Stimulated activated naive CD8-positive, alpha-beta T cell treated with anti-CD3 and anti-CD28 coated beads, Interleukin-15, amount 100 ng/mL, for 72 hours (primary cell): ENCODE data around the gene NQO2.
"Not testable (repeated sequence)": the region's sequence is repeated elsewhere in the genome, so short reads cannot be mapped to it uniquely, and the experiment has no call there.

ENCODE experiments used
- ATAC-seq: fragments of 150-1000 bp; cut with Tn5 transposase; 2 replicates; pipeline ENCODE4 v1.10.0; 2021; ENCODE audit warnings: mild to moderate bottlenecking, moderate library complexity
- DNase-seq, 2 donors: peaks; one replicate each; pipeline ENCODE4 v3.0.0; 2021 to 2022
- H3K27ac Mint-ChIP-seq, 2 donors: one replicate each; pipeline ENCODE4 v1.8.0; 2022; ENCODE audit warnings: mild to moderate bottlenecking in 2 of 2, mixed read lengths in 2 of 2, moderate library complexity in 2 of 2
- H3K27me3 Mint-ChIP-seq: one replicate; pipeline ENCODE4 v1.8.0; 2022; ENCODE audit warnings: mixed read lengths
- H3K4me1 Mint-ChIP-seq: one replicate; pipeline ENCODE4 v1.8.0; 2022; ENCODE audit warnings: mild to moderate bottlenecking, mixed read lengths
- H3K4me3 Mint-ChIP-seq, 2 donors: one replicate each; pipeline ENCODE4 v1.8.0; 2022; ENCODE audit warnings: mild to moderate bottlenecking in 2 of 2, mixed read lengths in 2 of 2, moderate library complexity in 1 of 2
- H3K9me3 Mint-ChIP-seq, 2 donors: one replicate each; pipeline ENCODE4 v1.8.0; 2022; ENCODE audit warnings: mixed read lengths in 2 of 2

Gene NQO2

DNA sequence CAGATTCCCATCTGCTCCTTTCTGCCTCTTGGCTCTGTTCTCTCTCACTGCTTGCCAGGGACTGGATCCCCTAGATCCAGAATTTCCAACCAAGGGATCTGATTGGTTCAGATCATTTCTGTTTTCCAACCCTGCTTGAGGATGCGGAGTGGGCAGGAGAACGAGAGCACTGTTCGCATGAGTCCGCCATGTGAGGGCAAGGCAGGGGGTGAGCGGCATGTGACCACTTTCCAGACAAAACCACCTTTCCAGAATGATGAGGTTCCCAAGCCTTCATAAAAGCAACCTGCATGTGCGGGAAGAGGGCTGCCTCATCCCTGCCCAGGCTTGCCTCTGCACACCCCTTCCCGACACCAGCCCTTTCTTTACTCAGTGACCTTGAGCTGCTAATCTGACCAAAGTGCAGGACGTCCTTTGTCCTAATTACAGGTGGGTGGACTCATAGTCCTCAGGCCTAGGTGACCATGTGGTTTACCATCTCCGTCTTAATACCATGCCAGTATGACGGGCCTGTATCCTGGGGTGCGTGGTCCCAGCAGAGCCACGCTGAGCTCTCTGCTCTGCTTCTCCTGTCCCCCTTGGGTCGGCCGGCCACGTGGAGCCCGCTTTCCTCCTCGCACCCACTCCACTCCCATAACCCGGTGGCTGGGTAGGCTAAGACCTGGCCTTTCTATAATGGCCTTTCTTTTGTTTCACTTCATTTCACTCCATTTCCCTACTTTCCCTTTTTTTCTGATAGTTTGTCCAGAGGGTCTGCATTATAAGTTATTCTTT, 14.4 kb downstream of the NQO2 start:
- H3K4me3 Mint-ChIP-seq, result no peak overlapping the region
- no peak for ATAC-seq
- no peaks in the 10 kb centered on the region for H3K27me3 Mint-ChIP-seq
- H3K9me3 Mint-ChIP-seq, result peaks cover 24 to 25% of the 10 kb centered on the region in 2 donors
- no peaks in the 10 kb centered on the region for H3K4me1 Mint-ChIP-seq
- DNase-seq, result no peak
- H3K27ac Mint-ChIP-seq, result no peak overlapping the region

DNA sequence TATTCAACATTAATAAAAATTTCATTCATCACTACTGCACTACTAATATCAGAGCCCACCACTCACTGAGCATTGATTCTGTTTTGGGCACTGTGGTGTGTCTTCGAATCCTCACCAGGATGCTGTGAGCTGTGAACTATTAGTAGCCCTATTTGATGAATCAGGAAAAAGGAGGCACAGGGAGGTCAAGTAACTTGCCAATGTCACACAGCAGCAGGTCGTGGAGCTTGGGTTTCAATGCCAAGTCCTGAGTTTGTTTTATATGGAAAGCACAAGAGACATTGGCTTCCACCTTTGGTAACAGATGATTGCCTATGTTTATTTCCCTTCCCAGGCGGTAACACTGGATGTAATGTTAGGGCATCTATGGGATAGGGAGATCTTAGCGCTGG, 15.0 kb downstream of the NQO2 start:
- Mint-ChIP-seq H3K9me3 (peaks cover 24 to 25% of the 10 kb centered on the region in 2 donors), H3K27ac (no peak overlapping the region), H3K27me3 (no peaks in the 10 kb centered on the region), H3K4me1 (peaks cover 5% of the 10 kb centered on the region), H3K4me3 (no peak overlapping the region)
- DNase-seq (no peak), ATAC-seq (no peak)

DNA sequence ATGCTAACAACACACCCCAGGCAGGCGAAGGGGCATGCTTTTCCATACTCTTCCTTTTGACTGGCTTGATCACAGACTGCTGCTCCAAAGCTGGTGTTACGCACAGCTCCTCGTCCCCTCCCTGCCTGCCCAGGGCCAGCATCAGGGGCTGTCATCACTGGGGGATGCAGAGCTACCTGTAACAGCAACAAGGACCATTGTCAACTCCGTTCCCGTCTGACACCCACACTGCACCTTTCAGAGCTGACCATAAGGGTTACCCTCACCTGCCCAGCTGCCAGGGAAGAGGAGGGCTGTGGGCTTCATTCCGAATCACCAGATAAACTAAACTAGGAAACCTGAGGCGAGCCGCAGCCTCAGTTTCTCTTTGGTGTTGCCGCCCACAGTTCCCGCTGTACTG, 15.4 kb downstream of the NQO2 start:
- Mint-ChIP-seq H3K4me3 (no peak overlapping the region), H3K4me1 (peaks cover 10% of the 10 kb centered on the region), H3K27ac (peak overlapping the region in 1 of 2 donors; percentile 62), H3K9me3 (peaks cover 24% of the 10 kb centered on the region in 2 donors), H3K27me3 (no peaks in the 10 kb centered on the region)
- ATAC-seq (no peak), DNase-seq (no peak)

DNA sequence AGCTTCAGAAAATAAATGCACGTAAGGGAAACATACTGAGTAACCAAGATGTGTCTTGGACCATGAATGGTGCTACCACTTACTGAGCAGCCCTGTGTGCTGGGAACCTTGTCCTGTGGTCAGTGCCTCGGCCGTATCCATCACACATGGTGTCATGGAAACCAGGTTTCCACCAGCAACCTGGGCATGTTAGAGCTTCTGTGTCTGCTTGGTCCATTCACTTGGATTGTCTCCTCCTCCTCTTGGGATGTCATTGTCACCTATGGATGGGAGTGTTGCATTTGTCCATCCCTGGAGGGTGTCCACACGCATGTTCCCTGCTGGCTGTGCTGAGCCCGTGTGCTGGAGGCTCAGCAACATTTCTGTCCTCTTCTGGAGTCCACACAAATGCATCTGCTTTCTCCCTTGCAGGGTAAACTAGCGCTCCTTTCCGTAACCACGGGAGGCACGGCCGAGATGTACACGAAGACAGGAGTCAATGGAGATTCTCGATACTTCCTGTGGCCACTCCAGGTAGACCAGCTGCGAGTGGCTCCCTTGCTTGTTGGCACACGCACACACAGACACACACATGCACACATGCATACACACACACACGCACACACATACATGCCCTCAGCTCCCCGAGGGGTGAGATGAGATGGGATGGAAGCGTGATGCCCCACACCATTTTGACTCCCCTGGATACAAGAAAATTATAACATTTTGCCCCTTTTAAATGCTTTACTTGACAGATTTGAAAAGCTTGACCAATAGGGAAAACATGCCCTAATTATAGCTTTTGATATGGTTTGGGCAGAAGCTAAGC, 17.0 kb downstream of the NQO2 start:
- no peak overlapping the region for H3K4me3 Mint-ChIP-seq
- H3K4me1 Mint-ChIP-seq, result peaks cover 15% of the 10 kb centered on the region
- H3K27me3 Mint-ChIP-seq, result no peaks in the 10 kb centered on the region
- DNase-seq, result no peak
- ATAC-seq, result no peak
- H3K9me3 Mint-ChIP-seq, result peaks cover 8 to 9% of the 10 kb centered on the region in 2 donors
- H3K27ac Mint-ChIP-seq, result no peak overlapping the region

DNA sequence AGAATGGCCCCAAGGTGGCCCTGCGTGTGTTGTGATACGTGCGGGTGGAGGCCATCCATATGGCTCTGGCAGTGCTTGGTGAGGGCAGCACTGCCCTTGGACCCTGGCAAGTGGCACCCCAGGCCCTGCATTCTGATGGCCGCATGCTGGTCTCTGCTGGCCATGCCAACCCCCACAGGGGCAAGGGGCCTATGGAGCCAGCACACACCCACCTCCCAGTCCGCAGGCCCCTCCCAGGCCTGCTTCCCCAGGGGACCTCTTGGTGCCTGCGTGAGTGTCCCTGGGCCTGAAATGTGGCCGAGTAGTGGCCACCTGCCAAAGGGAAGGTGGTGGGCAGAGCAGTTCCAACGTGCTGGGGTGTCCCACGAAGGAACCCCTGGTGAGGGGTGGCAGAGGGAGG, 17.6 kb downstream of the NQO2 start:
- peaks cover 18% of the 10 kb centered on the region for H3K4me1 Mint-ChIP-seq
- H3K27ac Mint-ChIP-seq, result no peak overlapping the region
- H3K9me3 Mint-ChIP-seq, result peaks cover 2% of the 10 kb centered on the region in 2 donors
- no peak for ATAC-seq
- no peaks in the 10 kb centered on the region for H3K27me3 Mint-ChIP-seq
- DNase-seq, result no peak
- H3K4me3 Mint-ChIP-seq, result no peak overlapping the region

DNA sequence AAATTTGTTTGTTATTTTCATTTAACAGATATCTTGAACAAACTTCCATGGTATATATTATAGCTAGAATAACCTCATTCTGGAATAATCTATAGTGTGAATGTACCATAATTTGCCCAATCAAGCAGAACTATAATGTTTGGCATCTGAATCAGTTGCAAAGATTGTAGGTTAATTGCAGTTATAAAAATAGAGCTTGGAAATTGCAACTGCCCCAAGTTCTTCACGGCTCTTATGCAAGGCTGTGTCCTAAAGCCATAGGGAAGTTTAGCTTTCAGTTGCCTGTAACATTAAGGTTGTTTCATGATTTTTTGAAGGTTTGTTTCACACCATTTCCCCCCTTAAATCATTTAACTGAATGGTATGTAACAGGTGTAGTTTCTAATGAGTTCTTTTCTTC, 19.4 kb downstream of the NQO2 start:
- H3K27ac Mint-ChIP-seq, result no peak overlapping the region
- no peak overlapping the region for H3K4me3 Mint-ChIP-seq
- H3K9me3 Mint-ChIP-seq, result no peaks in the 10 kb centered on the region
- peaks cover 35% of the 10 kb centered on the region for H3K4me1 Mint-ChIP-seq
- no peaks in the 10 kb centered on the region for H3K27me3 Mint-ChIP-seq
- ATAC-seq (no peak), DNase-seq (no peak)

DNA sequence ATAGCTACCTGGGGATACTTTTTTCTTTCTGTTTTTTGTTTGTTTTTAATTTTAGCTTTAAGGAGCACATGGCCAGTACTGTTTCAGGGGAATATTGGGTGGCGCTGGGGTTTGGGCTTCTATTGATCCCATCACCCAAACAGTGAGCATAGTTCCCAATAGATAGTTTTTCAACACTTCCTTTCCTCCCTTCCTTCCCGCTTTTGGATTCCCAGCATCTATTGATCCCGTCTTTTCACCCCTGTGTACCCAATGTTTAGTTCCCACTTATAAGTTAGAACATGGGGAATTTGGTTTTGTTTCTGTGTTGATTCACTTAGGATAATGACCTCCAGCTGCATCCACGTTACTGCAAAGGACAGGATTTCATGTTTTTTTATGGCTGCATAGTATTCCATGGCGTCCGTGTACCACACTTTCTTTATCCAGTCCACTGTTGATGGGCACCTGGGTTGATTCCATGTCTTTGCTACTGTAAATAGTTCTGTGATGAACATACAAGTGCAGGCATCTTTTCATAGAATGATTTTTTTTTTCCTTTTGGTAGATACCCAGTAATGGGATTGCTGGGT, 20.1 kb downstream of the NQO2 start:
- Mint-ChIP-seq H3K4me1 (peaks cover 43% of the 10 kb centered on the region), H3K27ac (no peak overlapping the region), H3K27me3 (no peaks in the 10 kb centered on the region), H3K9me3 (no peaks in the 10 kb centered on the region), H3K4me3 (no peak overlapping the region)
- ATAC-seq (no peak), DNase-seq (no peak)

DNA sequence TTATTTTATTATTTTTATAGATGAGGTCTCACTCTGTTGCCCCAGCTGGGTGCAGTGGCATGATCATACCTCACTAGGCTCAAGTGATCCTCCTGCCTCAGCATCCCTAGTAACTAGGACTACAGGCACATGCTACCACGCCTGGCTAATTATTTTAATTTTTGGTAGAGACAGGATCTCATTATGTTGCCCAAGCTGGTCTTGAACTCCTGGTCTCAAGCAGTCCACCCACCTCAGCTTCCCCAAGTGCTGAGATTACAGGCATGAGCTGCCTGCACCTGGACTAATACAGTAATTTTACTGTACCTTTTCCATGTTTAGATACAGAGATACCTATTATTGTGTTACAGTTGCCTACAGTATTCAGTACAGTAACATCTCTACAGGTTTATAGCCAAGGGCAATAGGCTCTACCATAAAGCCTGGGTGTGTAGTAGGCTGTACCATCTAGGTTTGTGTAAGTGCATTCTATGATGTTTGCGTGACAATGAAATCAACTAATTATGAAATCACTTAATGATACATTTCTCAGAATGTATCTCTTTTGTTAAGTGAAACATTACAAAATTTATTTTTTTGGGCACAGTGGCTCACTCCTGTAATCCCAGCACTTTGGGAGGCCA, 21.4 kb downstream of the NQO2 start:
- DNase-seq, H3K27me3 Mint-ChIP-seq, H3K4me3 Mint-ChIP-seq, H3K9me3 Mint-ChIP-seq, ATAC-seq, H3K27ac Mint-ChIP-seq: not testable (repeated sequence)
- peaks cover 55% of the 10 kb centered on the region for H3K4me1 Mint-ChIP-seq

DNA sequence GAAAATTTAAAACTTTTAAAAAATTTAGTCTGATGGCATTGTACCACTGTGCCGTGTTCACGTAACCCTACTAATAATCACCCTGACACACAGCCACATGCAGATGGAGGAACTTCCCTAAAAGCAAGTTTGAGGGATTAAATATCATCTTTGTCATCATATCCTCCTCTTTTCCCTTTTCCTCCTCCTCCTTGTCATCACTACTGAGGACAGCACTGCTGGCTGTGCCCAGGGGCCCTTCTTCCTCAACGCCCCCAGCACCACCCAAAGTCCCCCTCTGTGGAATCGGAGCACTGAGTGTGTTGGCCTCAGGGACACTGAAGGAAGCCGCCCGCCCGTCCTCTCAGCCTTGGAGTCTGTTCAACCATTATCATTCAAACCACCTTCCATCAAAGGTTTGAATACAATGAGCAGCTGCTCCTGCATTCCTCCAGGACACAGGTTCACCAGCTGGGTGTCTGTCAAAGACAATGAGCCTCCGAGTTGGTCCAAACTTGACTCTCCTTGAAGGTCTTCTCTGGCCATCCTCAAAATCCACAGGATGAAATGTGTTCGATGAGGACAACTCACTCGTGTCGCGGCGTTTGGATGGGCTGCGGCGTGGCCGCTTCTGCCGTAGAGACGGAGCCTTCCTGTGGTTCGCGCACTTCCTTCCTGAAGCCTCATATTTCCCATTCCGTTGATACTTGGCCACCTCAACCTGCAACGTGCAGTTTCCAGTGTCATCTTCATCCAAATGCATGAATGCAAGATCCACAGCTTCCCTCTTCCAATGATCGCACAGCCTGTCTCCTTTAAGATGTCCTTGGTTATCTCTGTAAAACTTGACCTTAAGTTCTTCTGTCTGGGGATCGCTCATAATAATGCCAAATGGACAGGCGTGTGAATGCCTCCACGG, 23.3 kb downstream of the NQO2 start:
- no peaks in the 10 kb centered on the region for H3K27me3 Mint-ChIP-seq
- peak overlapping the region; percentile 87 to 96 for H3K4me3 Mint-ChIP-seq
- peaks cover 71% of the 10 kb centered on the region for H3K4me1 Mint-ChIP-seq
- no peaks in the 10 kb centered on the region for H3K9me3 Mint-ChIP-seq
- peak overlapping the region; percentile 95 to 96 for H3K27ac Mint-ChIP-seq
- peak; percentile 4 for ATAC-seq
- DNase-seq, result no peak

DNA sequence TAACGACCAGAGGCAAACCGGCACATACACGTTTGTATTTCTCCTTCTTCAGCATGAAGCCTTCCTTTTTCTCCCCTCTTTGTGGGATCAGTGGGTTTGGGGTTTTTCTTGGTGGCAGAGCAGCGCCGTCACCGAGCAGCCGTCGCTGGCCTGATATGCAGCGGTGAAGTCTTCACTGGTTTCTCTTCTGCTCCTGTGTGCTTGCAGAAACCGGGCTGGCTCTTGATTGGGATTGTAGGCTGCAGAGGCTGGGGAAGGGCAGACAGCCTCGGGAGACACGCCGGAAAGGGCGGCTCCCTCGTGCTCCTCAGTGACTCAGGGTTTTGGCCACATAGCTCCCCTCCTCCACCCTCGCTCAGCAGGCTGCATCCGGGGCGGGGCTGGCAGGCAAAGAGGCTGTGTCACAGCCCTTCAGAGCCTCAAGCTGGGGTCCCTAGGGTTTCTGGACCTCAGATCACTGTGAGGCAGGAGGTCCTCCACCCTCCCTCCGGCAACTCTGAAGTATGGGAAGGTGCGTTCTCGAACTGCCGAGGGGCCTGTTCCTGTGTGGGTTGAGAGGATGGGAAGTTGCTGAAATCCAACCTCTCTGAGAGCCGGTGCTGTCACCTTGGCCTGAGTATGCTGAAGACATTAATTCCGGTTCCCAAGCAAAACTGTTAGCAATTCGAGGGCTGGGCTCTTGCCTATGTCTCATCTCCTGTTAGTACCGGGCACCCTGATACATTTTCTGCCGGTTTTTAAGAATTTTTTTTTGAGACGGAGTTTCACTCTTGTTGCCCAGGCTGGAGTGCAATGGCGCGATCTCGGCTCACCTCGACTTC, 24.2 kb downstream of the NQO2 start:
- DNase-seq (peak; percentile 72 to 85), ATAC-seq (peak; percentile 96)
- Mint-ChIP-seq H3K27me3 (no peaks in the 10 kb centered on the region), H3K9me3 (no peaks in the 10 kb centered on the region), H3K4me3 (peak overlapping the region; percentile 87 to 96), H3K27ac (peak overlapping the region; percentile 95 to 96), H3K4me1 (peaks cover 78% of the 10 kb centered on the region)

DNA sequence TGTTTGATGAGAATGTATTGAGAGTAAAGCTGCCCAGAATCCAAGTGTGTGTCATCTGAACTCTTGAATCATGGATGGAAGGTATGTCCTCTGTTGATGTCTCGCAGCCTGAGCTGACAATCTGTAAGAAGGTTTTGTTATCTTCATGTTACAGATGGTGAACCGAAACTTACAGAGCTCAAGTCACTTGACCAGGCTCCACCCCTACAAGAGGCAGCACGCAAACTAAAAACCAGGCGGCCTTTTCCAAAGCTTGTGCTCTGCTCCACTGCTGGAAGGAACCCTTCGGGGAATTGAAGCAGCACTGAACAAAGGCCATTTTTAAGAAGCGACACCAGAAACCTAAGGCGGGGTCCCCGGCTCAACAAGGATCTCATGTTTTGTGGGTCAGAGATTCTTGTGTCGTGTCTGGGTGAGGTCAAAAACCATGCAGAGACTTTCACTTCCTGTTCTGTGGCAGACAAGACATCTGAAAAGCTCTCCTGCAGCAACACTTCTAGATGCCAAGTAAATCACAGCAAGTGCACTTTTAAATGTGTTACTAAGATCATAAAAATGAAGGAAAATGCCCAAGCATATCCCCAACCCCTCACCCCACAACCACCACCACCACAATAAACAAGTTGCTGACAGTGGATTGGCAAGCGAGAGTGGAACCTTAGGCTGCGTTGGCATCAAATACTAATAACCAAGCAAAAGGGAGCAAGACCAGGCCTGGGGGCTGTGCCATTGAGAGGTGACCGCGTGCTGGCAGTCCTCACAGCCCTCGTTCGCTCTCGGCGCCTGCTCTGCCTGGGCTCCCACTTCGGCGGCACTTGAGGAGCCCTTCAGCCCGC, 27.3 kb downstream of the NQO2 start:
- H3K27ac Mint-ChIP-seq, result peak overlapping the region; percentile 15 to 72
- no peaks in the 10 kb centered on the region for H3K9me3 Mint-ChIP-seq
- no peaks in the 10 kb centered on the region for H3K27me3 Mint-ChIP-seq
- H3K4me1 Mint-ChIP-seq, result peaks cover 63% of the 10 kb centered on the region
- ATAC-seq (peak; percentile 57), DNase-seq (peak; percentile 30 to 37)
- peak overlapping the region; percentile 67 to 75 for H3K4me3 Mint-ChIP-seq

DNA sequence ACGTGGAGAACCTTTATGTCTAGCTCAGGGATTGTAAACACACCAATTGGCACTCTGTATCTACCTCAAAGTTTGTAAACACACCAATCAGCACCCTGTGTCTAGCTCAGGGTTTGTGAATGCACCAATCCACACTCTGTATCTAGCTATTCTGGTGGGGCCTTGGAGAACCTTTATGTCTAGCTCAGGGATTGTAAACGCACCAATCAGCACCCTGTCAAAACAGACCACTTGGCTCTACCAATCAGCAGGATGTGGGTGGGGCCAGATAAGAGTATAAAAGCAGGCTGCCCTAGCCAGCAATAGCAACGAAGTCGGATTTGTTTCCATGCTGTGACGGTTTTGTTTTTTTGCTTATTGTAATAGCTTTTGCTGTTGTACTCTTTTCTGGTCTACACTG, 28.5 kb downstream of the NQO2 start:
- not testable (repeated sequence) for DNase-seq

DNA sequence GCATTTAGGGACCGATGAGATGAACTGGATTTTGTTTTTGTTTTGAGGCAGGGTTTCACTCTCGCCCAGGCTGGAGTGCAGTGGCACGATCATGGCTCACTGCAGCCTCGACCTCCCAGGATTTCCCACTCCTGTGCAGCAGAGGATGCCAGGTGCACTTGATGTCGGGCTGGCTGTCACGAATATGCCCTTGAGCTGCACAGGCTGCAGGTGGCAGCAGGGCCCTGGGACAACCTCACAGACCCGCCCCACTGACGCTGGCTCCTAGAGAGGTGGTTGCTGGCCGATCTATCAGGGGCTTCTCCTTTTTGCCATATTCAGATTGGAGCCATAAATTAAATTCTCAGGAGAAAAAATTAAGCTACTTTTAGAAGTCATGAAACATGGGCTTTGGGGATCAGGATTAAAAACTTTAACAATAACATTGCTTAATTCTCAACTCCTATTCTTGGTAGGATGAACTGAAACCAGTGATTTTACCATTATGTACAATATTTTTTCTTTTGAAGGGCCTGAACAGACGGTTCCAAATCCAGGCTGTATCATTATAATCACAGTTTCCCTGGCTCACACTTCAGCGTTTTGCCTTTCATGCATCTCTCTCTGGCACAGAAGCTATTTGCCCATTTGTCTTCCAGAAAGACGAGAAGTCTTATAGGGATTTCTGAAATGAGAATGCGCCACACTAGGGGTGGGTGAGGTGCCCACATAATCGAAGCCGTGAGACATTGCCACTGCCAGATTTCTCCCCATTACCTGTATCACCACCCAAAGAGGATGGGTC, 32.4 kb downstream of the NQO2 start:
- no peak overlapping the region for H3K4me3 Mint-ChIP-seq
- ATAC-seq (peak; percentile 64), DNase-seq (no peak)
- no peak overlapping the region for H3K27ac Mint-ChIP-seq
- H3K9me3 Mint-ChIP-seq, result peaks cover 0 to 7% of the 10 kb centered on the region in 2 donors
- peaks cover 9% of the 10 kb centered on the region for H3K27me3 Mint-ChIP-seq
- peaks cover 13% of the 10 kb centered on the region for H3K4me1 Mint-ChIP-seq

More for the DNA sequence above, 28.5 kb downstream of the NQO2 start:
- Mint-ChIP-seq H3K4me3 (peak overlapping the region in 1 of 2 donors; percentile 3), H3K4me1 (peaks cover 52% of the 10 kb centered on the region)
- H3K9me3 Mint-ChIP-seq, H3K27me3 Mint-ChIP-seq, H3K27ac Mint-ChIP-seq, ATAC-seq: not testable (repeated sequence)
